Stimulated activated CD4-positive, alpha-beta T cell treated with anti-CD3 and anti-CD28 coated beads, Interleukin-4, amount 100 ng/mL, for 48 hours (primary cell): ENCODE data around the gene NAB1.

Experiments used
- DNase-seq, 2 donors: peaks; one replicate each; pipeline ENCODE4 v3.0.0-alpha.2; 2020; ENCODE audit warnings: low read depth in 2 of 2

Gene NAB1

GRCh38 chr2:190713471-190713870 is 64.6 kb downstream of the NAB1 start:
- no peak for DNase-seq

- DNase-seq = no peak
Measured at GRCh38 chr2:190714958-190715357, 66.1 kb downstream of the NAB1 start.

- no peak for DNase-seq
Measured at GRCh38 chr2:190716176-190716807, 67.4 kb downstream of the NAB1 start.

GRCh38 chr2:190717306-190717705 is 68.4 kb downstream of the NAB1 start:
- DNase-seq = no peak

GRCh38 chr2:190717764-190718651 is 69.1 kb downstream of the NAB1 start:
- DNase-seq = no peak

- DNase-seq = peak; percentile 56 to 78
Measured at GRCh38 chr2:190718652-190719526, 70.0 kb downstream of the NAB1 start.

- DNase-seq = no peak
Measured at GRCh38 chr2:190720276-190720675, 71.4 kb downstream of the NAB1 start.

GRCh38 chr2:190720691-190721090 is 71.8 kb downstream of the NAB1 start:
- no peak for DNase-seq

GRCh38 chr2:190722061-190722759 is 73.3 kb downstream of the NAB1 start:
- no peak for DNase-seq

- DNase-seq = no peak
Measured at GRCh38 chr2:190722835-190723234, 74.0 kb downstream of the NAB1 start.

GRCh38 chr2:190723397-190724090 is 74.7 kb downstream of the NAB1 start:
- no peak for DNase-seq

- no peak for DNase-seq
Measured at GRCh38 chr2:190726255-190726654, 77.4 kb downstream of the NAB1 start.

GRCh38 chr2:190736355-190736754 is 87.5 kb downstream of the NAB1 start:
- DNase-seq = no peak

GRCh38 chr2:190740449-190740848 is 91.6 kb downstream of the NAB1 start:
- DNase-seq = no peak
